GM12878 (cell line): ENCODE measurements around the gene DCUN1D3. TPM values are rescaled to one million over a fixed set of nuclear protein-coding genes. Genes with fewer than 3 reads are reported as not detected.
A peak's percentile ranks its signal among the peaks of the same experiment; 100 is the strongest.

ENCODE experiments used
- ATF2 ChIP-seq: IDR thresholded peaks from 2 replicates; pipeline ENCODE4 v1.6.1; 2012; ENCODE audit warnings: low read length, inconsistent platforms
- ATF3 ChIP-seq: IDR thresholded peaks from 2 replicates; pipeline ENCODE4 v1.6.1; 2011; ENCODE audit warnings: low read depth, mild to moderate bottlenecking, low read length, moderate library complexity, borderline replicate concordance; ENCODE audit errors: extremely low read depth
- BCL3 ChIP-seq: IDR thresholded peaks from 2 replicates; pipeline ENCODE4 v1.6.1; 2011; ENCODE audit warnings: borderline replicate concordance, low read depth, mild to moderate bottlenecking, moderate library complexity, low read length; ENCODE audit not compliant: insufficient read depth, poor library complexity, severe bottlenecking
- CHD1 ChIP-seq: IDR thresholded peaks from 2 replicates; pipeline ENCODE4 v1.6.1; 2012; ENCODE audit warnings: low read depth, low read length, improper control_type of control experiment
- CUX1 ChIP-seq: IDR thresholded peaks from 2 replicates; pipeline ENCODE4 v1.6.1; 2012; ENCODE audit warnings: improper control_type of control experiment, low read depth, low read length; ENCODE audit not compliant: insufficient replicate concordance
- E4F1 ChIP-seq: fragments of 450-650 bp; IDR thresholded peaks from 2 replicates; pipeline ENCODE4 v1.6.1; 2018; ENCODE audit warnings: borderline replicate concordance, mild to moderate bottlenecking; ENCODE audit not compliant: partially characterized antibody
- GATAD2B ChIP-seq: fragments of 450-650 bp; conservative IDR thresholded peaks from 2 replicates; pipeline ENCODE4 v1.6.1; 2017; ENCODE audit warnings: low read depth, mild to moderate bottlenecking, moderate library complexity
- IRF5 ChIP-seq: fragments of 450-650 bp; IDR thresholded peaks from 2 replicates; pipeline ENCODE4 v1.6.1; 2017; ENCODE audit warnings: borderline replicate concordance
- POLR2AphosphoS2 ChIP-seq: IDR thresholded peaks from 2 replicates; pipeline ENCODE4 v1.6.1; 2011; ENCODE audit warnings: low read depth, mild to moderate bottlenecking, low read length, improper control_type of control experiment, moderate library complexity
- SMAD1 ChIP-seq: fragments of 450-650 bp; IDR thresholded peaks from 2 replicates; pipeline ENCODE4 v1.6.1; 2018; ENCODE audit warnings: mild to moderate bottlenecking, low read depth; ENCODE audit not compliant: partially characterized antibody
- STAT3 ChIP-seq: IDR thresholded peaks from 2 replicates; pipeline ENCODE4 v1.6.1; 2011; ENCODE audit warnings: low read depth, low read length, improper control_type of control experiment
- TCF12 ChIP-seq: IDR thresholded peaks from 2 replicates; pipeline ENCODE4 v1.6.1; 2011; ENCODE audit warnings: low read depth, mild to moderate bottlenecking, low read length
- polyA plus RNA-seq, 11 experiments: library from polyadenylated mRNA; depleted of rRNA in 4 of 11; unstranded in 6 of 11; stranded (reverse) in 5 of 11; fragments of >200 nt; fragmentation: Nextera tagmentation in 4 of 11; fragmentation: Illumina TruSeq in 1 of 11; extraction: Ambion mirVana in 4 of 11; extraction: Trizol in 1 of 11; gene quantifications; 1 replicate in 1 of 11; 2 replicates in 10 of 11; pipeline versions ENCODE4 v1.2.1 to v1.2.3, GENCODE V29; 2011 to 2016; ENCODE audit warnings: inconsistent platforms in 2 of 11, missing spikeins in 2 of 11, low read depth in 1 of 11
- total RNA-seq, 4 experiments: library from RNA; depleted of rRNA in 3 of 4; stranded (reverse); fragments of >200 nt in 3 of 4; fragmentation: Illumina TruSeq in 1 of 4; extraction: Trizol in 1 of 4; gene quantifications; 2 replicates each; pipeline versions ENCODE4 v1.2.1 to v1.2.3, GENCODE V29; 2013 to 2021

Gene DCUN1D3
- total and polyA plus RNA-seq, 10 of the 15 experiments (the other 5 are each of a cell fraction or from before 2014, with no cell fraction given), result 0.47 to 4.5 (median 1.9) TPM

- TF ChIP-seq CUX1 (peak; percentile 70), CHD1 (no peak), POLR2AphosphoS2 (no peak; the same call in none of the 2 replicates), TCF12 (peak; percentile 89), ATF2 (no peak), IRF5 (no peak), GATAD2B (0 out of 2 replicates have a peak, but pooled peaks have one; percentile 24), BCL3 (no peak), SMAD1 (peak; percentile 21), STAT3 (no peak), ATF3 (no peak), E4F1 (no peak)
These were observed 93.7 kb downstream of the DCUN1D3 start, which contains the start of the genes ERI2 and REXO5 (continued) for GRCh38 chr16:20806168-20807050.
